Measurements from ENCODE around the gene MED27. TPM values are rescaled to one million over a fixed set of nuclear protein-coding genes. Genes with fewer than 3 reads are reported as not detected.

MED27 gene
- total RNA-seq, 1 donor from 2014 or later: 31.3 TPM

- no peaks in the 10 kb centered on the region for H3K36me3 Mint-ChIP-seq (ENCODE audit: low read depth)
- DNase-seq (ENCODE audit: low read depth, low spot score): no peak
These were observed 207.0 kb downstream of the MED27 start for GRCh38 chr9:131872702-131873101.

GRCh38 chr9:131872006-131872405 is 207.7 kb downstream of the MED27 start:
- TF ChIP-seq CTCF (conservative IDR thresholded peaks at IDR 0.05): no peak
- Mint-ChIP-seq H3K4me3 (no peak overlapping the region), H3K4me1 (peaks cover 21% of the 10 kb centered on the region), H3K36me3 (ENCODE audit: low read depth) (no peaks in the 10 kb centered on the region), H3K27ac (ENCODE audit: unreplicated experiment) (no peak overlapping the region), H3K9me3 (no peaks in the 10 kb centered on the region), H3K27me3 (ENCODE audit: low read depth) (no peaks in the 10 kb centered on the region)
- no peak for DNase-seq (ENCODE audit: low read depth, low spot score)

More at GRCh38 chr9:131872702-131873101, 207.0 kb downstream of the MED27 start:
- Mint-ChIP-seq H3K9me3 (no peaks in the 10 kb centered on the region), H3K27me3 (ENCODE audit: low read depth) (no peaks in the 10 kb centered on the region), H3K4me3 (no peak overlapping the region), H3K4me1 (peaks cover 21% of the 10 kb centered on the region), H3K27ac (ENCODE audit: unreplicated experiment) (no peak overlapping the region)
- no peak for TF ChIP-seq CTCF (conservative IDR thresholded peaks at IDR 0.05)

- Mint-ChIP-seq H3K4me3 (no peak overlapping the region), H3K36me3 (ENCODE audit: low read depth) (no peaks in the 10 kb centered on the region), H3K27ac (ENCODE audit: unreplicated experiment) (no peak overlapping the region), H3K4me1 (peaks cover 21% of the 10 kb centered on the region), H3K9me3 (no peaks in the 10 kb centered on the region), H3K27me3 (ENCODE audit: low read depth) (no peaks in the 10 kb centered on the region)
- TF ChIP-seq CTCF (conservative IDR thresholded peaks at IDR 0.05): no peak
- no peak for DNase-seq (ENCODE audit: low read depth, low spot score)
These were observed 209.5 kb downstream of the MED27 start for GRCh38 chr9:131870156-131870555.

GRCh38 chr9:131869348-131869747 is 210.3 kb downstream of the MED27 start:
- Mint-ChIP-seq H3K4me3 (peak overlapping the region; percentile 52), H3K9me3 (no peaks in the 10 kb centered on the region), H3K27ac (ENCODE audit: unreplicated experiment) (no peak overlapping the region), H3K27me3 (ENCODE audit: low read depth) (no peaks in the 10 kb centered on the region), H3K36me3 (ENCODE audit: low read depth) (no peaks in the 10 kb centered on the region), H3K4me1 (peaks cover 21% of the 10 kb centered on the region)
- DNase-seq (ENCODE audit: low read depth, low spot score): no peak
- TF ChIP-seq CTCF (conservative IDR thresholded peaks at IDR 0.05): no peak

GRCh38 chr9:131868766-131869165 is 210.9 kb downstream of the MED27 start:
- DNase-seq (ENCODE audit: low read depth, low spot score): no peak
- Mint-ChIP-seq H3K4me3 (no peak overlapping the region), H3K27ac (ENCODE audit: unreplicated experiment) (peak overlapping the region; percentile 79), H3K4me1 (peaks cover 21% of the 10 kb centered on the region), H3K36me3 (ENCODE audit: low read depth) (no peaks in the 10 kb centered on the region), H3K9me3 (no peaks in the 10 kb centered on the region), H3K27me3 (ENCODE audit: low read depth) (no peaks in the 10 kb centered on the region)
- no peak for TF ChIP-seq CTCF (conservative IDR thresholded peaks at IDR 0.05)

Data from neural crest cell (in vitro differentiated cells).